Body of pancreas (tissue), 4 donors: ENCODE data around the gene SRXN1. TPM values are rescaled to one million over a fixed set of nuclear protein-coding genes. Genes with fewer than 3 reads are reported as not detected.
A peak's percentile ranks its signal among the peaks of the same experiment; 100 is the strongest.
"Not testable (repeated sequence)": the region's sequence is repeated elsewhere in the genome, so short reads cannot be mapped to it uniquely, and the experiment has no call there.

Source experiments
- ATAC-seq: fragments of 150-250 bp; one replicate; pipeline ENCODE4 v1.9.1; 2016
- DNase-seq, 4 donors: peaks; one replicate each; pipeline ENCODE4 v3.0.0-alpha.2; 2019
- H3K27ac ChIP-seq, 4 donors: fragments of 200-600 bp; sonication (generic); 1 replicate in 3 of 4; 2 replicates in 1 of 4; pipeline versions ENCODE4 v1.5.1 to v1.6.1; 2016 to 2019; ENCODE audit warnings: mild to moderate bottlenecking in 1 of 4, mixed read lengths in 1 of 4, moderate library complexity in 1 of 4
- H3K27me3 ChIP-seq, 2 donors: fragments of 200-600 bp; sonication (generic); one replicate each; pipeline ENCODE4 v1.6.0; 2016; ENCODE audit warnings: mild to moderate bottlenecking in 1 of 2
- H3K36me3 ChIP-seq, 2 donors: fragments of 200-600 bp; sonication (generic); replicated peaks in 1 of 2; 2 replicates each; pipeline ENCODE4 v1.5.1; 2016; ENCODE audit warnings: low read depth in 2 of 2; ENCODE audit not compliant: insufficient read depth in 1 of 2
- H3K4me1 ChIP-seq: fragments of 200-600 bp; sonication (generic); one replicate; pipeline ENCODE4 v1.6.0; 2016
- H3K4me3 ChIP-seq, 2 donors: fragments of 200-600 bp; sonication (generic); 1 replicate in 1 of 2; 2 replicates in 1 of 2; pipeline ENCODE4 v1.5.1; 2016 to 2019
- H3K9me3 ChIP-seq, 3 donors: fragments of 200-600 bp; sonication (generic); 1 replicate in 2 of 3; 2 replicates in 1 of 3; pipeline ENCODE4 v1.5.1; 2016
- POLR2A ChIP-seq, 3 donors: fragments of 450-650 bp; IDR thresholded peaks; one replicate each; pipeline ENCODE4 v1.6.1; 2016; ENCODE audit warnings: antibody characterized with exemption in 3 of 3, mild to moderate bottlenecking in 2 of 3
- WGBS, 2 donors: methylation state at CpG; one replicate each; pipeline ENCODE4 v1.1.5; 2017; 5-methylcytosine and 5-hydroxymethylcytosine counted together
- intact Hi-C: fragments of 100-400 bp; cut with DNase I; formaldehyde crosslinking; loops from one replicate; pipeline ENCODE4 v1.15.1; 2023
- total RNA-seq, 2 donors: library from RNA; depleted of rRNA; stranded (reverse); fragments of >200 nt; gene quantifications; one replicate each; pipeline ENCODE4 v1.1.0, GENCODE V29; 2016
- TF ChIP-seq, protein P1 (sequence below), 7 experiments: fragments of 450-650 bp in 4 of 7; fragments of 200-600 bp in 3 of 7; sonication (generic) in 3 of 7; IDR thresholded peaks; one replicate each; pipeline ENCODE4 v1.5.1; 2016 to 2019; ENCODE audit warnings: antibody characterized with exemption in 7 of 7

The SRXN1 gene
- total RNA-seq, 2 donors from 2014 or later, result 7.9 to 9.9 TPM

DNA sequence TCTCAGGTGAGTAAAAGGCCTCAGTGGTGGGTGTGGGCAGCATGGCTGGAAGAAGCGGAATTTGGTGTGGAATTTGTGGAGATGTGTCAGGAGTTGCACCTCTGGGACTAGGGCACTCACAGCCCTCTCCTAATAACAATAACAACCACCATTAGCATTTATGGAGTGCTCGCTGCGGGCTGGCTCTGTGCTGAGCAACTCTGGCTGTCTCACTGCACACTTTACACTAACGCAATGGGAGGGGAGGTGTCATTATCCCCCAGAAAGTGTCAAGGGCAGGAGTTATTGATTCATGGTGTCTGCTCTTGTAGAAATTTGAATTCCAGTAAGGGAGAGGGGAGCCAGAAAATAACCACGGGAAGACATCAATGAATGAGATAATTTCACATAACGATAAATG lies 45.3 kb upstream of the SRXN1 start:
- ATAC-seq (no peak), DNase-seq (no peak)
- intact Hi-C loops, result no loop called here
- Histone ChIP-seq H3K27me3 (no peaks in the 10 kb centered on the region), H3K4me1 (peaks cover 13% of the 10 kb centered on the region), H3K9me3 (no peaks in the 10 kb centered on the region), H3K36me3 (no peaks in the 10 kb centered on the region), H3K27ac (no peak overlapping the region), H3K4me3 (no peak overlapping the region)
- no peak for TF ChIP-seq POLR2A (IDR thresholded peaks at IDR 0.05)
- TF ChIP-seq, protein P1, sequence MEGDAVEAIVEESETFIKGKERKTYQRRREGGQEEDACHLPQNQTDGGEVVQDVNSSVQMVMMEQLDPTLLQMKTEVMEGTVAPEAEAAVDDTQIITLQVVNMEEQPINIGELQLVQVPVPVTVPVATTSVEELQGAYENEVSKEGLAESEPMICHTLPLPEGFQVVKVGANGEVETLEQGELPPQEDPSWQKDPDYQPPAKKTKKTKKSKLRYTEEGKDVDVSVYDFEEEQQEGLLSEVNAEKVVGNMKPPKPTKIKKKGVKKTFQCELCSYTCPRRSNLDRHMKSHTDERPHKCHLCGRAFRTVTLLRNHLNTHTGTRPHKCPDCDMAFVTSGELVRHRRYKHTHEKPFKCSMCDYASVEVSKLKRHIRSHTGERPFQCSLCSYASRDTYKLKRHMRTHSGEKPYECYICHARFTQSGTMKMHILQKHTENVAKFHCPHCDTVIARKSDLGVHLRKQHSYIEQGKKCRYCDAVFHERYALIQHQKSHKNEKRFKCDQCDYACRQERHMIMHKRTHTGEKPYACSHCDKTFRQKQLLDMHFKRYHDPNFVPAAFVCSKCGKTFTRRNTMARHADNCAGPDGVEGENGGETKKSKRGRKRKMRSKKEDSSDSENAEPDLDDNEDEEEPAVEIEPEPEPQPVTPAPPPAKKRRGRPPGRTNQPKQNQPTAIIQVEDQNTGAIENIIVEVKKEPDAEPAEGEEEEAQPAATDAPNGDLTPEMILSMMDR (IDR thresholded peaks at IDR 0.05), result no peak
- 35 to 54% methylated on average over 6 of the region's 6 CpGs for WGBS, 2 donors

DNA sequence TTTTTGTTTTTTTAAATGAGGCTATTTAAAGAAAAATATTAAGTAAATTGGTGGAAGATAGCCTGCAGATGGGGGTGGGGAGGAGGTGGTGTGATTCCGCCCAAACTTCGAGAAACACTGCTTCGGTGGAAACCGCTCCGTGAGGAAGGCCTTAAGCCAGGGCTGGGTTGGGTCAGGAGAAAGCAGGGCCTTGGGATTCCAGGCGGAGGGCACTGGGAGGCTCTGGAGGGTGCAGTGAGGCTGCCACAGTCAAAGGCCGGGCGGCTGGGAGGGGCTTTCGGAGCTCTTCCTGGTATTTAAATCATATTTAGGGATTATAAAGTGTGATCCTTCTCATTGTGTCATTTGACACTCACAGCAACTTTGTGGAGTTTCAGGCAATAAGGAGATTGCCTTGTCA lies 44.8 kb upstream of the SRXN1 start:
- ATAC-seq (no peak), DNase-seq (no peak)
- no peak overlapping the region for H3K4me3 ChIP-seq
- H3K27me3 ChIP-seq, result no peaks in the 10 kb centered on the region
- intact Hi-C loops, result no loop called here
- peaks cover 13% of the 10 kb centered on the region for H3K4me1 ChIP-seq
- 75 to 79% methylated on average over 9 of the region's 9 CpGs for WGBS, 2 donors
- no peak for TF ChIP-seq POLR2A (IDR thresholded peaks at IDR 0.05)
- TF ChIP-seq, protein P1 (IDR thresholded peaks at IDR 0.05), result no peak
- H3K36me3 ChIP-seq, result no peaks in the 10 kb centered on the region
- H3K27ac ChIP-seq, result no peak overlapping the region
- no peaks in the 10 kb centered on the region for H3K9me3 ChIP-seq

DNA sequence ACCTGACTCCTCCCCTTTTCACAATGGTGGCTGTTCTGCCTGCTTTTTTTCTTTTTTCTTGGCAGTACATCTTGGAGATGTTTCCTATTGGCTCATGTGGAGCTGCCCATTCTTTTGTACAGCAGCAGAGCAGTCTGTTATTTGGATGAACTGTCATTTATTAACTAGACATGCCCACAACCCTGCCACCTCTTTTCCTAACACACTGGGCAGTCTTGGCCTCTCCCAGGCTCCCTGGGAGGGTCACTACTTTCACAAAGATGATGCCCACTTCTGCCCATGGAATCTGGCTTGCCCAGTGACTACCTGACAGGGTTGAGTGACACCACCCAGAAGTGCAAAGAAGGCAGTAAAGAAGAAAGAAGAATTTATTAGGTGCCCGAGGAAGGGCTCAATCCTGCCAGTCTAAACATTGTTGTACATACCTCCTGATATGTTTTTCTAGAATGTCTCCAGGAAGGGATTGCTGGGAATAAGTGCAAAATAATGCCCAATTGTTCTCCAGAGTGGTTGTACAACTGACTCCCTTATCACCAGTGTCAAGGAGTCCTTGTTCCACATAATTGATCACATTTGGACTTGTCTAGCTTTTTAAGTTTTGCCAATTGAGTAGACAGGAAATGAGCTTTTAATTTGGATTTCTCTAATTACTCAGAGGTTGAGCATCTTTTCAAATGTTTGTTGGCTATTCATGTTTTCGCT lies 42.3 kb upstream of the SRXN1 start:
- 16 to 32% methylated on average over 2 of the region's 2 CpGs for WGBS, 2 donors
- Histone ChIP-seq H3K4me1 (peaks cover 13% of the 10 kb centered on the region), H3K36me3 (no peaks in the 10 kb centered on the region), H3K4me3 (no peak overlapping the region), H3K27ac (peak overlapping the region in 1 of 4 donors; percentile 48), H3K9me3 (no peaks in the 10 kb centered on the region), H3K27me3 (no peaks in the 10 kb centered on the region)
- intact Hi-C loops, result no loop called here
- ATAC-seq (peak; percentile 59), DNase-seq (no peak)
- no peak for TF ChIP-seq POLR2A (IDR thresholded peaks at IDR 0.05)
- TF ChIP-seq, protein P1 (IDR thresholded peaks at IDR 0.05), result no peak

DNA sequence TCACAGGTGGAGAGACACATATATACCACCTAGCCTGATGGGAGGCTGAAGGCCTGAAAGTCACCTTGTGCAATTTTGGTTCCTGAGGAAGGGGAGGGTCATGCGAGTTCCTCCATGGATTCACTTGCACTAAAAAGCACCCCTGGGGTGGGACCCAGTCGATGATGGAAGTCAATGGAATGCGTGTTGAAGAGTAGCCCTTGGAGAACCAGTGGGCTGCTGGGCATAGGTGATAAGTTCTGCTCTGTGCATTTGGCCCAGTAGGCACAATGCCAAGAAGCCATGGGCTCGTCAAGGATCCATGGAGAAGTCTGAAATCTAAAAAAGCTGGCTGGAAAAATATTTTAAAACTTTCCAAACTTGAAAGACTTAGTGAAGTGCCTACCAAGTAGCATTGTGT lies 41.5 kb upstream of the SRXN1 start:
- WGBS, 2 donors, result 47 to 51% methylated on average over 1 to 4 of the region's 4 CpGs
- peaks cover 13% of the 10 kb centered on the region for H3K4me1 ChIP-seq
- no peaks in the 10 kb centered on the region for H3K27me3 ChIP-seq

DNA sequence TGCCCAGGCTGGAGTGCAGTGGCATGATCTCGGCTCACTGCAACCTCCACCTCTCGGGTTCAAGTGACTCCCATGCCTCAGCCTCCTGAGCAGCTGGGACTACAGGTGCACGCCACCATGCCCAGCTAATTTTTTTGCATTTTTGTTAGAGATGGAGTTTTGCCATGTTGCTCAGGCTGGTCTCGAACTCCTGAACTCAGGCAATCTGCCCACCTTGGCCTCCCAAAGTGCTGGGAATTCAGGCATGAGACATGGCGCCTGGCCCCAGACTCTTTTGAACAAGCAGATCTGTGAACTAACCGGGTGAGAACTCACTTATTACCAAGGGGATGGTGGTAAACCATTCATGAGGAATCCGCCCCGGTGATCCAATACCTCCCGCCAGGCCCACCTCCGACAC lies 40.8 kb upstream of the SRXN1 start:
- ATAC-seq, H3K27me3 ChIP-seq, DNase-seq, H3K4me3 ChIP-seq, H3K36me3 ChIP-seq, H3K9me3 ChIP-seq, intact Hi-C loops, H3K27ac ChIP-seq: not testable (repeated sequence)
- WGBS, 2 donors, result 79 to 81% methylated on average over 10 of the region's 10 CpGs
- H3K4me1 ChIP-seq, result peaks cover 13% of the 10 kb centered on the region

More for the DNA sequence above, 41.5 kb upstream of the SRXN1 start:
- TF ChIP-seq, protein P1 (IDR thresholded peaks at IDR 0.05), result no peak
- TF ChIP-seq POLR2A (IDR thresholded peaks at IDR 0.05), result no peak
- Histone ChIP-seq H3K27ac (no peak overlapping the region), H3K36me3 (no peaks in the 10 kb centered on the region), H3K9me3 (no peaks in the 10 kb centered on the region), H3K4me3 (no peak overlapping the region)
- intact Hi-C loops, result no loop called here
- ATAC-seq, result no peak
- DNase-seq, result no peak
